ENCODE results near the gene SLC35A3.

Gene SLC35A3

DNA sequence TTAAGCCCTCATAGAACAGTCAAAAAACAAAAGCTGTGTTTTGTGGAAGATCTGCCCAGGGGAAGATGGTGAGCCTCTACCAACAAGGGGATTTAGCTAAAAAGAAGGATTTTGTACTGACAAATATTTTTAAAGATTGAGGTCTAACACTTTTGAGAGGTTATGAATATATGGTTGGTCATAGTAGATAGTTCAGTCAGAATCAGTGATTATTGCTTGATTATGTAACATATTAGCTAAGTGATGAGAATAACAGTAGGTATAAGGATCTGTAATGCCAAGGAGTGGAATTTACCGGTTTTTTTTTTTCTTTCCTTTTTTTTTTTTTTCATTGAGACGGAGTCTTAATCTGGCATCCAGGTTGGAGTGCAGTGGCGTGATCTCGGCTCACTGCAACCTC lies 83.9 kb downstream of the SLC35A3 start:
- DNase-seq (ENCODE audit: low read depth, low spot score), result no peak
- POLR2A ChIA-PET, result no interaction called here
- CTCF ChIA-PET, result interaction anchor here (1.1 kb wide), 1 partner anchor 16 kb away, joined by 3 read pairs; a partner anchor contains a TSS
- H3K4me3 ChIP-seq (ENCODE audit: low read depth, low read length), result no peak overlapping the region
- TF ChIP-seq, protein P1, sequence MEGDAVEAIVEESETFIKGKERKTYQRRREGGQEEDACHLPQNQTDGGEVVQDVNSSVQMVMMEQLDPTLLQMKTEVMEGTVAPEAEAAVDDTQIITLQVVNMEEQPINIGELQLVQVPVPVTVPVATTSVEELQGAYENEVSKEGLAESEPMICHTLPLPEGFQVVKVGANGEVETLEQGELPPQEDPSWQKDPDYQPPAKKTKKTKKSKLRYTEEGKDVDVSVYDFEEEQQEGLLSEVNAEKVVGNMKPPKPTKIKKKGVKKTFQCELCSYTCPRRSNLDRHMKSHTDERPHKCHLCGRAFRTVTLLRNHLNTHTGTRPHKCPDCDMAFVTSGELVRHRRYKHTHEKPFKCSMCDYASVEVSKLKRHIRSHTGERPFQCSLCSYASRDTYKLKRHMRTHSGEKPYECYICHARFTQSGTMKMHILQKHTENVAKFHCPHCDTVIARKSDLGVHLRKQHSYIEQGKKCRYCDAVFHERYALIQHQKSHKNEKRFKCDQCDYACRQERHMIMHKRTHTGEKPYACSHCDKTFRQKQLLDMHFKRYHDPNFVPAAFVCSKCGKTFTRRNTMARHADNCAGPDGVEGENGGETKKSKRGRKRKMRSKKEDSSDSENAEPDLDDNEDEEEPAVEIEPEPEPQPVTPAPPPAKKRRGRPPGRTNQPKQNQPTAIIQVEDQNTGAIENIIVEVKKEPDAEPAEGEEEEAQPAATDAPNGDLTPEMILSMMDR (IDR thresholded peaks at IDR 0.05; ENCODE audit: insufficient read depth, low read length, missing control alignments), result no peak

DNA sequence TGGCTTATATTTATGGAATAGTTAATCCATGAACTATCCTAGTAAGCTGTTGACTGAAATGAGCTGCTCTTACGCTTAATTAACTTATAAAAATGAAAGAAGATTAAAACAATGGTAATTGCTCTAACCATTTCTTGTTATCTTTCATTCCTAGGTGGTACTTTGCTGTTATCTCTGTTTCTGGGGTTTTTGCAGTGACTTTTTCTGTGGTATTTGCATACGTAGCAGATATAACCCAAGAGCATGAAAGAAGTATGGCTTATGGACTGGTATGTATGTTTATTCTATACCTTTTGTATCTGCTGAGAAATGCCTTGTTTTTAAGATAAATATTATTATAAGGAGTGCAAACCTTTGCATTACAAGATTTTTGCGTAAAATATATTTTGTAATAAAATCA lies 91.9 kb downstream of the SLC35A3 start:
- CTCF ChIA-PET, result no interaction called here
- no peak overlapping the region for H3K4me3 ChIP-seq (ENCODE audit: low read depth, low read length)
- DNase-seq (ENCODE audit: low read depth, low spot score), result no peak
- POLR2A ChIA-PET, result no interaction called here
- TF ChIP-seq, protein P1 (IDR thresholded peaks at IDR 0.05; ENCODE audit: insufficient read depth, low read length, missing control alignments), result no peak

DNA sequence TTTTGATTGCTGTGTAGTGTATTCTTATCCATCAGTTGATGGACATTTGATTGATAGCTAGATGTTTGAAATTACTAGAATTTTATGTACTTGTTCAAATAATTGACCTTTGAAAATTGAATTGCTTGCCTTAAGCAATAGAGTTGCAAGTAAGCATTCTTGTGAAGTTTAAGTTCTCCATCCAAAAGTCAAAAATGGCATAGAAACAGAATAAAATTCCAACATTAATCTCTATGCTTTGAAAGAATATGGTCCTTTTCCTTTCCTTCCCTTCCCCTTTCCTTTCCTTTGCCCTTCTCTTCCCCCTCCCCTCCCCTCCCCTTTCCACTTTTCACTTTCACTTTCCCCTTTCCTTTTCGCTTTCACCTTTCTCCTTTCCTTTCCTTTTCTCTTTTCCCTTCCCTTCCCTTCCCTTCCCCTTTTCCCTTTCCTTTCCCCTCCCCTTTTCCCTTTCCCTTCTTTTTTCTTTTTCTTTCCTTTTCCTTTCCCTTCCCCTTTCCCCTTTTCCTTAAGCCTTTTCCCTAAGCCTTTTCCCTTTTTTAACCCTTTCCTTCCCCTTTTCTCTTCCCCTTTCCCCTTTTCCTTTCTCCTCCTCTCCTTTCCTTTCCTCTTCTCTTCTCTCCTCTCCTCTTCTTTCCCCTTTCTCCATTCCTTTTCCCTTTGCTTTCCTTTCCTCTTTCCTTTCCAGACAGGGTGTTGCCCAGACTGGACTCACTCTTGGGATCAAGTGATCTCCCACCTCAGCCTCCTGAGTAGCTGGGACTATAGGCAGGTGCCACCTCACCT lies 95.6 kb downstream of the SLC35A3 start:
- no peak overlapping the region for H3K4me3 ChIP-seq (ENCODE audit: low read depth, low read length)
- ChIA-PET CTCF (interaction anchor here (1.1 kb wide), 1 partner anchor 9 kb away, joined by 4 read pairs; no protein-coding TSS in a partner anchor), POLR2A (no interaction called here)
- TF ChIP-seq, protein P1 (IDR thresholded peaks at IDR 0.05; ENCODE audit: insufficient read depth, low read length, missing control alignments), result no peak
- DNase-seq (ENCODE audit: low read depth, low spot score), result no peak

DNA sequence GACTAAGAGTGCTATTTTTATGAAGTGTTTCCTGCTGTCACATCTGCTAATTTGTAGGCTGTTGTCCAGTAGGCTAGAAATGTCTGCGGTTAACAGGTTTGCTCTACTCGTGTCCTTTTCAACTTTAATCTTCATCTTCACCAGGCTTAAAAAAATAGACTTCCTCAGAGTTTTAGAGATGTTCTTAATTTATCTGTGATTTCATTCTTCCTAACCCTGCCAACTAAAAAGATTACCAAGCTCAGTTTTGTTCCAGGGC lies 96.1 kb downstream of the SLC35A3 start:
- POLR2A ChIA-PET, result no interaction called here
- CTCF ChIA-PET, result interaction anchor here (1.1 kb wide), 1 partner anchor 9 kb away, joined by 4 read pairs; no protein-coding TSS in a partner anchor
- no peak overlapping the region for H3K4me3 ChIP-seq (ENCODE audit: low read depth, low read length)
- no peak for DNase-seq (ENCODE audit: low read depth, low spot score)
- TF ChIP-seq, protein P1 (IDR thresholded peaks at IDR 0.05; ENCODE audit: insufficient read depth, low read length, missing control alignments), result no peak

DNA sequence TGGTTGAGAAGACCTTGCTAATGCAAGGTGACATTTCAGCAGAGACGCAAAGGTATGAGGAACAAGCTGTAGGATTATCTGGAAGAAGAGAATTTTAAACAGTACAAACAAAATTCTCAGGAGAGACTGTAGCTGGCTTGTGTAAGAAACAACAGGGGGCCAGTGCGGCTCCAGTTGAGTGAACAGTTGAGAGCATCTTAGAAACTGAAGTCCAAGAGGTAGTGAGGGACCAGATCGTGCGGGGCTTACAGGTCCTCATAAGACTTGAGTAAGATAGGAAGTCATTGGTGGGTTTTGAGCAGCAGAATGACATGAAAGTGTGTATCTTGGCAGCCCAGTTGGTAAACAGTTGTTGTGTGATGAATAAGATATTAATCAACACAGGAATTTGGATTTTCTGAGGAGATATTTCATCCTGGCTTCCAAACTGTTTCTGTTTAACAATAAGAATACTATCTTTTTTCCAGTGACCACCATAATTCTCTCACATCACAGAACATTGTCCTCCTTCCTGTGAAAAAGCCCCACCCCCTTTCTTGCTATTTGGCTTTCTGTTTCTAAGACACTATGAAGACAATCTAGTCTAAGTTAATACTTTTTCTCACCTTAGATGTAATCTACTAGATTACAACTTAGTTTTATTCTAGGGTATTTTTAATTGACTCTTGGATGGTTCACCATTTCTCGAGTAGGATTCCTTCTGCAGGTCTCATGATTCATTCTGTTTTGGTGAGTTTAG lies 100.6 kb downstream of the SLC35A3 start:
- TF ChIP-seq, protein P1 (IDR thresholded peaks at IDR 0.05; ENCODE audit: insufficient read depth, low read length, missing control alignments), result no peak
- ChIA-PET CTCF (no interaction called here), POLR2A (no interaction called here)
- DNase-seq (ENCODE audit: low read depth, low spot score), result no peak
- H3K4me3 ChIP-seq (ENCODE audit: low read depth, low read length), result no peak overlapping the region

DNA sequence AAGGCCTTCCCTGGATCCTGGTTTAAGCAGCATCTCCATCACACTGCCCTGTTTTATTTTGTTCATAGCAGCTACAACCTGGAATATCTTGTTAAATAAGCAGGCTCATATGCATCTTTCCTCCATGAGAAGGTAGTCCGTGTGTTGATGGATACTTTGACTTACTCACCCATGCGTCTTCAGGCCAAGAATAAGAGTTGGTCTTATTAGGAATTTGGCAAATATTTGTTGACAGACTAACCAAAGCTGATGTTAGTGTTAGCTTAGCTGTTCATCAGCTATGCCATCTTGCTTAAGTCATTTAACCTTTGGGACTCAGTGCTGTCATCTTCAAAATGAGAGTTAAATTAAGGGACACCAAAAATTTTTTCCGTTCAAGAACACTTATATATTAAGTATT lies 103.7 kb downstream of the SLC35A3 start:
- CTCF ChIA-PET, result interaction anchor here (1.2 kb wide), 1 partner anchor 9 kb away, joined by 3 read pairs; no protein-coding TSS in a partner anchor
- no peak overlapping the region for H3K4me3 ChIP-seq (ENCODE audit: low read depth, low read length)
- POLR2A ChIA-PET, result interaction anchor here (0.5 kb wide), 1 partner anchor 169 kb away, joined by 3 read pairs; no protein-coding TSS in a partner anchor
- no peak for DNase-seq (ENCODE audit: low read depth, low spot score)
- TF ChIP-seq, protein P1 (IDR thresholded peaks at IDR 0.05; ENCODE audit: insufficient read depth, low read length, missing control alignments), result no peak
